Hepatocyte (in vitro differentiated cells): Measurements from ENCODE around the gene EIPR1. TPM values are rescaled to one million over a fixed set of nuclear protein-coding genes. Genes with fewer than 3 reads are reported as not detected.

Source experiments
- DNase-seq: peaks from one replicate; pipeline ENCODE4 v3.0.0-alpha.2; 2016; ENCODE audit warnings: low spot score
- H2AFZ ChIP-seq: fragments of 200-600 bp; sonication (generic); 2 replicates; pipeline ENCODE4 v1.6.0; 2016; ENCODE audit warnings: antibody characterized with exemption, mild to moderate bottlenecking
- H3K27ac ChIP-seq: fragments of 200-600 bp; sonication (generic); 2 replicates; pipeline ENCODE4 v1.5.1; 2016; ENCODE audit warnings: mild to moderate bottlenecking
- H3K27me3 ChIP-seq: fragments of 200-600 bp; sonication (generic); 2 replicates; pipeline ENCODE4 v1.6.1; 2016
- H3K36me3 ChIP-seq: fragments of 200-600 bp; sonication (generic); replicated peaks from 2 replicates; pipeline ENCODE4 v1.5.1; 2016; ENCODE audit warnings: low read depth; ENCODE audit not compliant: insufficient read depth
- H3K4me1 ChIP-seq: fragments of 200-600 bp; sonication (generic); 2 replicates; pipeline ENCODE4 v1.5.1; 2016; ENCODE audit warnings: mild to moderate bottlenecking, moderate library complexity; ENCODE audit not compliant: insufficient read depth
- H3K4me2 ChIP-seq: fragments of 200-600 bp; sonication (generic); 2 replicates; pipeline ENCODE4 v1.6.0; 2016
- H3K4me3 ChIP-seq: fragments of 200-600 bp; sonication (generic); 2 replicates; pipeline ENCODE4 v1.5.1; 2016; ENCODE audit warnings: mild to moderate bottlenecking
- H3K79me2 ChIP-seq: fragments of 200-600 bp; sonication (generic); 2 replicates; pipeline ENCODE4 v1.6.0; 2017; ENCODE audit warnings: mild to moderate bottlenecking
- H3K9me2 ChIP-seq: fragments of 200-600 bp; sonication (generic); replicated peaks from 2 replicates; pipeline ENCODE4 v1.6.0; 2017; ENCODE audit warnings: mild to moderate bottlenecking; ENCODE audit not compliant: insufficient read depth
- H3K9me3 ChIP-seq: fragments of 200-600 bp; sonication (generic); 2 replicates; pipeline ENCODE4 v1.5.1; 2016; ENCODE audit warnings: low read depth, mild to moderate bottlenecking
- H4K20me1 ChIP-seq: fragments of 200-600 bp; sonication (generic); 2 replicates; pipeline ENCODE4 v1.6.0; 2016; ENCODE audit warnings: mild to moderate bottlenecking; ENCODE audit not compliant: insufficient read depth, poor library complexity, severe bottlenecking
- CTCF ChIP-seq: fragments of 200-600 bp; sonication (generic); IDR thresholded peaks from 2 replicates; pipeline ENCODE4 v1.5.1; 2016; ENCODE audit warnings: antibody characterized with exemption, mild to moderate bottlenecking; ENCODE audit not compliant: poor library complexity
- EZH2 ChIP-seq: fragments of 200-600 bp; sonication (generic); IDR thresholded peaks from 2 replicates; pipeline ENCODE4 v1.6.1; 2016; ENCODE audit warnings: antibody characterized with exemption, mild to moderate bottlenecking, borderline replicate concordance
- EZH2phosphoT487 ChIP-seq: fragments of 200-600 bp; sonication (generic); IDR thresholded peaks from one replicate; pipeline ENCODE4 v1.6.1; 2018; ENCODE audit warnings: antibody characterized with exemption, mild to moderate bottlenecking, low read depth, moderate library complexity; ENCODE audit not compliant: unreplicated experiment, severe bottlenecking
- WGBS: methylation state at CpG from one replicate; pipeline ENCODE4 v1.1.6; 2016; ENCODE audit warnings: low lambda C conversion rate; ENCODE audit errors: missing lambda C conversion rate; 5-methylcytosine and 5-hydroxymethylcytosine counted together
- polyA plus RNA-seq: library from polyadenylated mRNA; unstranded; fragments of >200 nt; fragmentation: Nextera tagmentation; extraction: Ambion mirVana; gene quantifications from 2 replicates; pipeline ENCODE4 v1.2.1, GENCODE V29; 2016
- total RNA-seq: library from RNA; depleted of rRNA; stranded (reverse); fragments of >200 nt; gene quantifications from 2 replicates; pipeline ENCODE4 v1.2.3, GENCODE V29; 2014

Gene EIPR1
- total and polyA plus RNA-seq, 2 experiments from 2014 or later, result 27.4 to 42.3 TPM

GRCh38 chr2:3396920-3397559, 19.4 kb upstream of the EIPR1 start:
- no peak overlapping the region for H3K27ac ChIP-seq
- 100% methylated on average over 1 of the region's 1 CpG for WGBS
- H3K9me2 ChIP-seq, result no peaks in the 10 kb centered on the region
- no peak for DNase-seq
- no peaks in the 10 kb centered on the region for H4K20me1 ChIP-seq
- H2AFZ ChIP-seq, result no peak overlapping the region
- H3K4me3 ChIP-seq, result no peak overlapping the region
- no peaks in the 10 kb centered on the region for H3K27me3 ChIP-seq
- H3K36me3 ChIP-seq, result peaks cover 4% of the 10 kb centered on the region
- TF ChIP-seq EZH2phosphoT487 (no peak), CTCF (no peak), EZH2 (no peak)
- H3K9me3 ChIP-seq, result peaks cover 14% of the 10 kb centered on the region
- H3K79me2 ChIP-seq, result peaks cover 15% of the 10 kb centered on the region
- no peaks in the 10 kb centered on the region for H3K4me1 ChIP-seq
- no peak overlapping the region for H3K4me2 ChIP-seq

- peaks cover 29% of the 10 kb centered on the region for H3K79me2 ChIP-seq
- H3K27ac ChIP-seq, result no peak overlapping the region
- no peak for DNase-seq
- H3K4me2 ChIP-seq, result no peak overlapping the region
- H4K20me1 ChIP-seq, result no peaks in the 10 kb centered on the region
- no peak overlapping the region for H3K4me3 ChIP-seq
- WGBS, result 95% methylated on average over 4 of the region's 4 CpGs
- no peak overlapping the region for H2AFZ ChIP-seq
- H3K36me3 ChIP-seq, result peaks cover 5% of the 10 kb centered on the region
- no peaks in the 10 kb centered on the region for H3K4me1 ChIP-seq
- TF ChIP-seq EZH2 (no peak), EZH2phosphoT487 (no peak), CTCF (no peak)
- no peaks in the 10 kb centered on the region for H3K9me2 ChIP-seq
- H3K9me3 ChIP-seq, result peaks cover 14% of the 10 kb centered on the region
- H3K27me3 ChIP-seq, result no peaks in the 10 kb centered on the region
Measured at GRCh38 chr2:3392216-3392615, 14.6 kb upstream of the EIPR1 start.

GRCh38 chr2:3390041-3390440, 12.4 kb upstream of the EIPR1 start:
- no peak for TF ChIP-seq CTCF
- TF ChIP-seq EZH2, result no peak
- no peak for TF ChIP-seq EZH2phosphoT487
- 97% methylated on average over 8 of the region's 8 CpGs for WGBS
- no peaks in the 10 kb centered on the region for H3K9me2 ChIP-seq
- H3K36me3 ChIP-seq, result peaks cover 4% of the 10 kb centered on the region
- no peak for DNase-seq
- no peak overlapping the region for H3K4me2 ChIP-seq
- no peaks in the 10 kb centered on the region for H3K4me1 ChIP-seq
- H3K27ac ChIP-seq, result no peak overlapping the region
- no peaks in the 10 kb centered on the region for H3K9me3 ChIP-seq
- H4K20me1 ChIP-seq, result no peaks in the 10 kb centered on the region
- H3K79me2 ChIP-seq, result peaks cover 31% of the 10 kb centered on the region
- no peak overlapping the region for H3K4me3 ChIP-seq
- no peaks in the 10 kb centered on the region for H3K27me3 ChIP-seq
- H2AFZ ChIP-seq, result no peak overlapping the region

- H3K4me3 ChIP-seq, result no peak overlapping the region
- DNase-seq, result no peak
- WGBS, result 98% methylated on average over 26 of the region's 29 CpGs
- no peak overlapping the region for H2AFZ ChIP-seq
- H4K20me1 ChIP-seq, result no peaks in the 10 kb centered on the region
- no peaks in the 10 kb centered on the region for H3K9me2 ChIP-seq
- H3K4me2 ChIP-seq, result no peak overlapping the region
- H3K27me3 ChIP-seq, result no peaks in the 10 kb centered on the region
- TF ChIP-seq EZH2phosphoT487 (no peak), EZH2 (no peak), CTCF (no peak)
- peaks cover 40% of the 10 kb centered on the region for H3K79me2 ChIP-seq
- H3K9me3 ChIP-seq, result no peaks in the 10 kb centered on the region
- no peak overlapping the region for H3K27ac ChIP-seq
- no peaks in the 10 kb centered on the region for H3K4me1 ChIP-seq
- H3K36me3 ChIP-seq, result peaks cover 4% of the 10 kb centered on the region
Measured at GRCh38 chr2:3389193-3389592, 11.6 kb upstream of the EIPR1 start.
